ENCODE results near the gene A2M.

A2M gene

DNA sequence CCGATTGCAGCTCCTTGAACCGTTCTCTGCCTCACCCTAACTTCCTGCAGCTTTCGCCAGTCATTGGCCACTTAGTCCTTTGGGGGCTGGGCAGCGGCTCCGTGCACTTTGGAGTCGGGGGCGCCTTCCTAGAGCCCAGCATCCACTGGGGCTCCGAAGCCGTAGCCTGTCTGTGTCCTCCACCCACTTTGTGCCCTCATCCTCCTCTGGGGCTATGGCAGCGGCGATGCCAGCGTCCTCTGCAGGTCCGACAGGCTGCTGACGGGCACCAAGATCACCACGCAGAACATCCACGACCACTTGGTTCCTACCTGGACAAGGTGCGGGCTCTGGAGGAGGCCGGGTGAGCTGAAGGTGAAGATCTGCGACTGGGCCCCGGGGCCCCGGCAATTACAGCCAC lies 11.8 kb upstream of the A2M start:
- no peaks in the 10 kb centered on the region for H3K36me3 ChIP-seq (replicated peaks; ENCODE audit: low read depth, low read length)
- H3K4me2 ChIP-seq (ENCODE audit: low read length): no peak overlapping the region
- no peaks in the 10 kb centered on the region for H3K9me3 ChIP-seq (ENCODE audit: insufficient read depth, low read length)
- H4K20me1 ChIP-seq (ENCODE audit: insufficient read depth, low read length): no peaks in the 10 kb centered on the region
- no peak overlapping the region for H3K4me3 ChIP-seq (ENCODE audit: low read length)
- no peaks in the 10 kb centered on the region for H3K27me3 ChIP-seq (ENCODE audit: low read depth, low read length)
- no peak overlapping the region for H3K27ac ChIP-seq (ENCODE audit: low read length)
- H3K79me2 ChIP-seq (ENCODE audit: low read length): no peaks in the 10 kb centered on the region
- H3K4me1 ChIP-seq (ENCODE audit: low read length): no peaks in the 10 kb centered on the region
- TF ChIP-seq, protein P1, sequence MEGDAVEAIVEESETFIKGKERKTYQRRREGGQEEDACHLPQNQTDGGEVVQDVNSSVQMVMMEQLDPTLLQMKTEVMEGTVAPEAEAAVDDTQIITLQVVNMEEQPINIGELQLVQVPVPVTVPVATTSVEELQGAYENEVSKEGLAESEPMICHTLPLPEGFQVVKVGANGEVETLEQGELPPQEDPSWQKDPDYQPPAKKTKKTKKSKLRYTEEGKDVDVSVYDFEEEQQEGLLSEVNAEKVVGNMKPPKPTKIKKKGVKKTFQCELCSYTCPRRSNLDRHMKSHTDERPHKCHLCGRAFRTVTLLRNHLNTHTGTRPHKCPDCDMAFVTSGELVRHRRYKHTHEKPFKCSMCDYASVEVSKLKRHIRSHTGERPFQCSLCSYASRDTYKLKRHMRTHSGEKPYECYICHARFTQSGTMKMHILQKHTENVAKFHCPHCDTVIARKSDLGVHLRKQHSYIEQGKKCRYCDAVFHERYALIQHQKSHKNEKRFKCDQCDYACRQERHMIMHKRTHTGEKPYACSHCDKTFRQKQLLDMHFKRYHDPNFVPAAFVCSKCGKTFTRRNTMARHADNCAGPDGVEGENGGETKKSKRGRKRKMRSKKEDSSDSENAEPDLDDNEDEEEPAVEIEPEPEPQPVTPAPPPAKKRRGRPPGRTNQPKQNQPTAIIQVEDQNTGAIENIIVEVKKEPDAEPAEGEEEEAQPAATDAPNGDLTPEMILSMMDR (IDR thresholded peaks at IDR 0.05; ENCODE audit: low read depth, low read length): no peak
- no peak for TF ChIP-seq EZH2phosphoT487 (IDR thresholded peaks at IDR 0.05; ENCODE audit: low read depth)
- no peak overlapping the region for H2AFZ ChIP-seq (ENCODE audit: low read depth, low read length)
- no peak overlapping the region for H3K9ac ChIP-seq (ENCODE audit: low read length)

DNA sequence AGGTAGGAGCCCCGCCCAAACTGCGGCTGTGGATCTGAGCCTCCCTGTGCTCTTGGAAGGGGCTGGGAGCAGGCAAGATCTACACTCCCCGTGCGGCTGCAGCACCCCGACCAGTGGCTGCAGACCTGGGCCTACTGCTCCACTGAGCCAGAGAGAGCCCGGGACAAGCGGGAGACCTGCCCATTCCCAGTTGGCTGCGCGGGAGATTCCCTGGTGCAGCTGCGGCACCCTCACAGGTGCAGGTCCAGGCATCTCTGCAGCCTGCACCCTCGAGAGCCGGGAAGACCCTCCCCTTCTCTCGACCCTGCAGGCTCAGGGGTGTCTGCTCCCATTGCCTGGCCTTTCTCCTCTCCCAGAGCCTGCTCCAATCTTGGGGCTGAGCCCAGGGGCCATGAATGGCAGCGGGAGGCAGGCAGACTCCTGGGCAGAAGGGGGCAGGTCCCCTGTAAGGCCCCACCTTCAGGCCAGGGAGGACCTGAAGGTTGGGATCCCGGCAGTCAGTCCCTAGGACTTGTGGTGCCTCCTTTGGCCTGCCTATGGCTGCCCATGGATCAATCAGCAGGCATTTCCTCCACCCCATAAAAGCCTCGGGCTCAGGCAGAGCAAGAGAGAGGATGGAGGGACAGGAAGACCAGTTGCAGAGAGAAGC lies 8.8 kb upstream of the A2M start:
- TF ChIP-seq EZH2phosphoT487 (IDR thresholded peaks at IDR 0.05; ENCODE audit: low read depth): no peak
- TF ChIP-seq, protein P1 (IDR thresholded peaks at IDR 0.05; ENCODE audit: low read depth, low read length): no peak
- Histone ChIP-seq H3K36me3 (replicated peaks; ENCODE audit: low read depth, low read length) (no peaks in the 10 kb centered on the region), H2AFZ (ENCODE audit: low read depth, low read length) (no peak overlapping the region), H3K27ac (ENCODE audit: low read length) (no peak overlapping the region), H4K20me1 (ENCODE audit: insufficient read depth, low read length) (no peaks in the 10 kb centered on the region), H3K79me2 (ENCODE audit: low read length) (no peaks in the 10 kb centered on the region), H3K4me3 (ENCODE audit: low read length) (no peak overlapping the region), H3K9me3 (ENCODE audit: insufficient read depth, low read length) (no peaks in the 10 kb centered on the region), H3K4me1 (ENCODE audit: low read length) (no peaks in the 10 kb centered on the region), H3K9ac (ENCODE audit: low read length) (no peak overlapping the region), H3K4me2 (ENCODE audit: low read length) (no peak overlapping the region), H3K27me3 (ENCODE audit: low read depth, low read length) (no peaks in the 10 kb centered on the region)

DNA sequence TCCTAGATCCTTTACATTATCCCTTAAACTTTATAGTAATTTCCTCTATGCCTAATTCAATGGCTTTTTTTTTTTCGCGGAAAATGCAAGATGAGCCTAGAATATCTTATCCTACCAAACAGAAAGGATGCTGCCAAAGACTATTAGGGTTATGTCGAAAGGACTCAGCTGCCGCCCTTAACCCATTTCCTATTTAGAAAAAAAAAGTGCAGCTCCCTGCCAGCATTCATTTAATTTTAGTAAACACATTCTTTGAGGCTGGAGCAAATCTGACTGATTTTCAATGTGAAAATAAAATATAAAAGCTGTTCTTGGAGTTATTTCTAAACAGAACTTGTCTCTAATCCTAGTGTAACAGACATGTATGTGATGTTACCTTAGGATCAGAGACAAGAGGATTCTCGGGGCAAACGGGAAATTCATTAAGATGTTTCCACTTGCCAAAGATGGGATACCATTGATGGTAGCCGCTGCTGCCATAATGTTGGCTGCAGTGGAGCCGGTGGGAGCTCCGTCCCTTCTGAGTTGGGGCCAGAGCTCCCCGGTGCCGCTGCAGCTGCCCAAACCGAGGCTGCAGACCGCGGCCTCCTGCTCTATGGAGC lies 8.2 kb upstream of the A2M start:
- Histone ChIP-seq H3K4me3 (ENCODE audit: low read length) (no peak overlapping the region), H3K4me2 (ENCODE audit: low read length) (no peak overlapping the region), H4K20me1 (ENCODE audit: insufficient read depth, low read length) (no peaks in the 10 kb centered on the region), H3K79me2 (ENCODE audit: low read length) (no peaks in the 10 kb centered on the region), H3K9me3 (ENCODE audit: insufficient read depth, low read length) (no peaks in the 10 kb centered on the region), H3K9ac (ENCODE audit: low read length) (no peak overlapping the region), H3K36me3 (replicated peaks; ENCODE audit: low read depth, low read length) (no peaks in the 10 kb centered on the region), H3K27me3 (ENCODE audit: low read depth, low read length) (no peaks in the 10 kb centered on the region), H3K27ac (ENCODE audit: low read length) (no peak overlapping the region), H3K4me1 (ENCODE audit: low read length) (peaks cover under 1% of the 10 kb centered on the region), H2AFZ (ENCODE audit: low read depth, low read length) (no peak overlapping the region)
- no peak for TF ChIP-seq EZH2phosphoT487 (IDR thresholded peaks at IDR 0.05; ENCODE audit: low read depth)
- TF ChIP-seq, protein P1 (IDR thresholded peaks at IDR 0.05; ENCODE audit: low read depth, low read length): no peak

DNA sequence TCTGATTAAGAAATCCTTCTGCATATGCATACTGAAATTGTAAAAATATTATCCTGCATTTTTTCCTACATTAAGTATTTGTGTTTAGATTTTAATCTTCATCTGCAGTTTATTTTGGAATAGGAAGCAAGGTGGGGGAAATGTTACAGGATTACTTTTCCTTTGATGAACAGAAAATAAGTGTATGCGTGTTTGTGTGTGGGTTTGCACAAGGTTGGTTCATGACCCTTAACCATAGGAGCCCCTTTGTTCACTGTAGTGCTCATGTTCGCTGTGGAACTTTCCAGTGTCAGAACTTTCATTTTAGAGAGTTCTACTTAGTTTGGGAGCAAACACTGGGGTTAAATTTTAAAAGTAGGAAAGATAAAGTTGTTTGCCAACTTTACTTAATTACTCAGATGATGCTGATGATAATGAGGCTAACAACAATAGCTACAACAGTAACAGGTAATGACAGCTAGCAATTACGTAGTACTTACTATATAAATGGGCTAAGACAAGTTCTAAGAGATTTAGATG lies 6.4 kb upstream of the A2M start:
- Histone ChIP-seq H3K27me3 (ENCODE audit: low read depth, low read length) (no peaks in the 10 kb centered on the region), H3K36me3 (replicated peaks; ENCODE audit: low read depth, low read length) (no peaks in the 10 kb centered on the region), H3K27ac (ENCODE audit: low read length) (no peak overlapping the region), H3K9ac (ENCODE audit: low read length) (no peak overlapping the region), H3K4me2 (ENCODE audit: low read length) (no peak overlapping the region), H4K20me1 (ENCODE audit: insufficient read depth, low read length) (no peaks in the 10 kb centered on the region), H3K9me3 (ENCODE audit: insufficient read depth, low read length) (no peaks in the 10 kb centered on the region), H3K4me3 (ENCODE audit: low read length) (no peak overlapping the region), H3K79me2 (ENCODE audit: low read length) (no peaks in the 10 kb centered on the region), H3K4me1 (ENCODE audit: low read length) (peaks cover 17% of the 10 kb centered on the region), H2AFZ (ENCODE audit: low read depth, low read length) (no peak overlapping the region)
- TF ChIP-seq EZH2phosphoT487 (IDR thresholded peaks at IDR 0.05; ENCODE audit: low read depth): no peak
- TF ChIP-seq, protein P1 (IDR thresholded peaks at IDR 0.05; ENCODE audit: low read depth, low read length): no peak
